BLaER1 (cell line): ENCODE measurements around the gene METTL1.
A peak's percentile ranks its signal among the peaks of the same experiment; 100 is the strongest.
"Not testable (repeated sequence)": the region's sequence is repeated elsewhere in the genome, so short reads cannot be mapped to it uniquely, and the experiment has no call there.

Experiments
- H3K27ac ChIP-seq: shearing (Covaris generic); formaldehyde crosslinking; 2 replicates; pipeline ENCODE4 v1.8.1; 2022
- H3K27me3 ChIP-seq: shearing (Covaris generic); formaldehyde crosslinking; 2 replicates; pipeline ENCODE4 v1.8.1; 2022
- H3K36me3 ChIP-seq: shearing (Covaris generic); formaldehyde crosslinking; 2 replicates; pipeline ENCODE4 v1.8.1; 2022
- H3K4me1 ChIP-seq: shearing (Covaris generic); formaldehyde crosslinking; 2 replicates; pipeline ENCODE4 v1.8.1; 2022
- H3K4me2 ChIP-seq: shearing (Covaris generic); formaldehyde crosslinking; 2 replicates; pipeline ENCODE4 v1.8.1; 2022
- H3K4me3 ChIP-seq: shearing (Covaris generic); formaldehyde crosslinking; 2 replicates; pipeline ENCODE4 v1.8.1; 2022
- H3K9ac ChIP-seq: shearing (Covaris generic); formaldehyde crosslinking; 2 replicates; pipeline ENCODE4 v1.8.1; 2022
- H3K9me3 ChIP-seq: shearing (Covaris generic); formaldehyde crosslinking; 2 replicates; pipeline ENCODE4 v1.8.1; 2022
- H4K20me1 ChIP-seq: shearing (Covaris generic); formaldehyde crosslinking; 2 replicates; pipeline ENCODE4 v1.8.1; 2022
- Cebpa-rat ChIP-seq: shearing (Covaris generic); IDR thresholded peaks from 2 replicates; pipeline ENCODE4 v1.8.1; 2022

Gene METTL1

DNA sequence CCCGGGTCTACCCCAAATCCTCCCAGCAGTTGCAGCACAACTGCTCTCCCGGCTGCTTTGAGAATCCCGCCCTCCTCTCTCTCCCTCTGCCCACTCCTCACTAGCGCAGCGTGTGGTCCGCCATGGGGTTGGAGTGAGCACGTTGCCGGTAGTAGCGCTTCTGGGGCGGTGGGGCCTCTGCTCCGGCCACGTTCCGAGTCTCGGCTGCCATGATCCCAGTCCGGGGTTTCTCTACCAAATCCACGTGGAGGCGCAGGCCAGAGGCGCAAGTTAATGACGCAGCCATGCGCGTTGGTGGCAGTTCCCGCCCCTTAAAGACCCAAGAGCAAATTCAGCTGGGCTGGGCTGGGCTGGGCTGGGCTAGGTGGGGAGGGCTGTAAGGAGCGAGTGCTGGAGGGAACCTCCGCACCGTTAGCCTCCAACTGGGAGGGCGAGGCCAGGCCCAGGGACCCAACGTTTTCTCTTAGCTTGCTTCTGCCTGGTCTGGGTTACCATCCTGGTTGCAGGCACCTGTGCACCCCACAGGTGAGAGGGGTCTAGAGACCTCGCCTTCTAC, at the start of gene METTL1:
TSS of gene METTL1 (minus strand) at position 233 of the 556 bp plus-strand sequence. CDS start at position 211, 22 bp downstream.
- Histone ChIP-seq H3K27me3 (peaks cover 20% of the 10 kb centered on the region), H4K20me1 (peaks cover 19% of the 10 kb centered on the region), H3K36me3 (peaks cover 32% of the 10 kb centered on the region), H3K9me3 (no peaks in the 10 kb centered on the region), H3K4me2 (peak within 1 kb of the TSS; percentile 91), H3K27ac (peak within 1 kb of the TSS; percentile 93), H3K4me1 (peaks cover 24% of the 10 kb centered on the region), H3K4me3 (peak within 1 kb of the TSS; percentile 84), H3K9ac (peak within 1 kb of the TSS; percentile 89)
- no peak for TF ChIP-seq Cebpa-rat

DNA sequence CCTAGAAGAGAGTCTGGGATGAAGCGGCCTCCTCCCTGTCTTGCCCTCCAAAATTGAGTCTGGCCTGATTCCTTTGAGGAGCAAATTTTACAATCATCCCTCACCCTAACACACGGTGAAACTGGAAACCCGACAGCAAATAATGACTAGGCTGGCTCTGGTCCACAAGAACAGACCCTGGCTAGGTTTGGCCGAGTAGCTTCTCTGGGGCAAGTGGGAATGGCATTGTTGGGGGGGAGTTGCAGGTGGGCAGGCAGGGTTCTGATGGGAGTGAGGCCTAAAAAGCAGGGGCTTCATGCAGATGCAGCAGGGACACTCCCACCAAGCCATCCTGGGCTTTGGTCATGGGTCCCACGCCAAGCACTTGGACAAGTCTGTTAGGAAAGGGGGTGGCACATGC, 49.1 kb upstream of the METTL1 start:
- peaks cover 45% of the 10 kb centered on the region; the same call in 1 of the 2 replicates for H4K20me1 ChIP-seq
- H3K36me3 ChIP-seq = peaks cover 79% of the 10 kb centered on the region
- H3K9me3 ChIP-seq, H3K4me2 ChIP-seq, H3K27me3 ChIP-seq, H3K9ac ChIP-seq, H3K4me1 ChIP-seq, H3K4me3 ChIP-seq, H3K27ac ChIP-seq: not testable (repeated sequence)

- not testable (repeated sequence) for H3K4me1 ChIP-seq
- peaks cover 70% of the 10 kb centered on the region for H3K36me3 ChIP-seq
Observed at GRCh38 chr12:57820119-57820518, 48.2 kb upstream of the METTL1 start.

DNA sequence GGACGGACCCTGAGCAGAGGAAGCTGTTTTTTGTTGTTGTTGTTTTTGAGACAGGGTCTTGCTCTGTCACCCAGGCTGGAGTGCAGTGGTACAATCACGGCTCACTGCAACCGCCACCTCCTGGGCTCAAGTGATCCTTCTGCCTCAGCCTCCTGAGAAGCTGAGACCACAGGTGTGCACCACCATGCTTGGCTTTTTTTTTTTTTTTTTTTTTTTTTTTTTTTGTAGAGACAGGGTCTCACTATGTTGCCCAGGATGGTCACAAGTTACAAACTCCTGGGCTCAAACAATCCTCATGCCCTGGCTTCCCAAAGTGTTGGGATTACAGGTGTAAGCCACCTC, 46.1 kb upstream of the METTL1 start:
- peaks cover 48% of the 10 kb centered on the region for H3K36me3 ChIP-seq
- not testable (repeated sequence) for H3K4me3 ChIP-seq, H3K9me3 ChIP-seq, H3K27ac ChIP-seq, H3K9ac ChIP-seq, H3K27me3 ChIP-seq, H3K4me2 ChIP-seq, H3K4me1 ChIP-seq
- H4K20me1 ChIP-seq = peaks cover 15% of the 10 kb centered on the region; the same call in 1 of the 2 replicates

More at GRCh38 chr12:57820119-57820518, 48.2 kb upstream of the METTL1 start:
- peaks cover 36% of the 10 kb centered on the region; the same call in 1 of the 2 replicates for H4K20me1 ChIP-seq
- not testable (repeated sequence) for H3K4me2 ChIP-seq, H3K27ac ChIP-seq, H3K9ac ChIP-seq, H3K4me3 ChIP-seq, H3K27me3 ChIP-seq, H3K9me3 ChIP-seq

- no peaks in the 10 kb centered on the region for H3K4me1 ChIP-seq
- H3K9me3 ChIP-seq = no peaks in the 10 kb centered on the region
- no peak overlapping the region for H3K4me3 ChIP-seq
- no peak overlapping the region for H3K9ac ChIP-seq
- TF ChIP-seq Cebpa-rat = no peak
- no peak overlapping the region for H3K4me2 ChIP-seq
- H4K20me1 ChIP-seq = peaks cover 10% of the 10 kb centered on the region; the same call in 1 of the 2 replicates
- H3K27me3 ChIP-seq = no peaks in the 10 kb centered on the region
- no peak overlapping the region for H3K27ac ChIP-seq
- peaks cover 43% of the 10 kb centered on the region for H3K36me3 ChIP-seq
Observed at GRCh38 chr12:57817261-57817989, 45.5 kb upstream of the METTL1 start.

DNA sequence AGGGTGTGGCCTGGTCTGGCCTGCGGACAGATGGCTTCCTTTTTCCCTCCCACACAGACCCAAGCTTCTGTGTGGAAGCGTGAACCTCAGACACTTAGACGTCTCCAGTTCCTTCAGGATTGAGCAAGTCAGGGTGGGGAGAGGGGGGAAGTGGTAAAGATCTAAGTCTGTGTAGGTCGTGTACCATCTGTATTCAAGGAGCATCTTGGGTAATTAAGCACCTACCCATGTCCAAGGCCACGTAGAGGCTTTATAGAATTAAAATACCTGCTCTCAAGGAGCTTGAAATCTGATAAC, 44.9 kb upstream of the METTL1 start:
- peaks cover 4% of the 10 kb centered on the region; the same call in 1 of the 2 replicates for H4K20me1 ChIP-seq
- TF ChIP-seq Cebpa-rat = no peak
- H3K4me1 ChIP-seq = no peaks in the 10 kb centered on the region
- no peak overlapping the region for H3K9ac ChIP-seq
- H3K27ac ChIP-seq = no peak overlapping the region
- H3K9me3 ChIP-seq = no peaks in the 10 kb centered on the region
- H3K36me3 ChIP-seq = peaks cover 36% of the 10 kb centered on the region
- no peaks in the 10 kb centered on the region for H3K27me3 ChIP-seq
- H3K4me2 ChIP-seq = no peak overlapping the region
- no peak overlapping the region for H3K4me3 ChIP-seq

GRCh38 chr12:57816001-57816854, 44.3 kb upstream of the METTL1 start:
- H3K9ac ChIP-seq = no peak overlapping the region
- peaks cover 31% of the 10 kb centered on the region for H3K36me3 ChIP-seq
- no peaks in the 10 kb centered on the region; the same call in 1 of the 2 replicates for H4K20me1 ChIP-seq
- TF ChIP-seq Cebpa-rat = no peak
- no peak overlapping the region for H3K27ac ChIP-seq
- H3K4me2 ChIP-seq = no peak overlapping the region
- no peaks in the 10 kb centered on the region for H3K9me3 ChIP-seq
- no peak overlapping the region for H3K4me3 ChIP-seq
- H3K27me3 ChIP-seq = no peaks in the 10 kb centered on the region
- H3K4me1 ChIP-seq = no peaks in the 10 kb centered on the region

GRCh38 chr12:57815177-57816000, 43.5 kb upstream of the METTL1 start:
- H3K4me2 ChIP-seq = no peak overlapping the region
- no peaks in the 10 kb centered on the region for H3K9me3 ChIP-seq
- no peaks in the 10 kb centered on the region for H3K27me3 ChIP-seq
- H4K20me1 ChIP-seq = no peaks in the 10 kb centered on the region; the same call in 1 of the 2 replicates
- no peaks in the 10 kb centered on the region for H3K4me1 ChIP-seq
- TF ChIP-seq Cebpa-rat = no peak
- no peak overlapping the region for H3K4me3 ChIP-seq
- H3K9ac ChIP-seq = no peak overlapping the region
- H3K27ac ChIP-seq = no peak overlapping the region
- peaks cover 31% of the 10 kb centered on the region for H3K36me3 ChIP-seq

GRCh38 chr12:57813971-57814772, 42.3 kb upstream of the METTL1 start:
- Histone ChIP-seq H3K27ac (no peak overlapping the region), H3K4me3 (no peak overlapping the region), H3K36me3 (peaks cover 32% of the 10 kb centered on the region), H3K27me3 (no peaks in the 10 kb centered on the region), H3K9me3 (no peaks in the 10 kb centered on the region), H3K9ac (no peak overlapping the region), H3K4me1 (no peaks in the 10 kb centered on the region), H4K20me1 (no peaks in the 10 kb centered on the region; the same call in 1 of the 2 replicates), H3K4me2 (no peak overlapping the region)
- TF ChIP-seq Cebpa-rat = no peak
